Smooth muscle cell (in vitro differentiated cells): ENCODE results near the gene MBNL2. TPM values are rescaled to one million over a fixed set of nuclear protein-coding genes. Genes with fewer than 3 reads are reported as not detected.

ENCODE experiments used
- DNase-seq: peaks from one replicate; lab custom pipeline; 2025; ENCODE audit not compliant: unreplicated experiment; lab: John Stamatoyannopoulos, UW
- H2AFZ ChIP-seq: fragments of 200-600 bp; sonication (generic); 2 replicates; pipeline ENCODE4 v1.6.0; 2016; ENCODE audit warnings: antibody characterized with exemption, low read depth, mild to moderate bottlenecking
- H3F3A ChIP-seq: fragments of 200-600 bp; sonication (generic); 2 replicates; pipeline ENCODE4 v1.6.0; 2017; ENCODE audit warnings: antibody characterized with exemption, low read depth
- H3K27ac ChIP-seq: fragments of 200-600 bp; sonication (generic); 2 replicates; pipeline ENCODE4 v1.5.1; 2016; ENCODE audit warnings: low read depth, mild to moderate bottlenecking
- H3K27me3 ChIP-seq: fragments of 200-600 bp; sonication (generic); 2 replicates; pipeline ENCODE4 v1.6.1; 2016; ENCODE audit warnings: low read depth, mild to moderate bottlenecking
- H3K36me3 ChIP-seq: fragments of 200-600 bp; sonication (generic); 2 replicates; pipeline ENCODE4 v1.5.1; 2016; ENCODE audit warnings: low read depth
- H3K4me1 ChIP-seq: fragments of 200-600 bp; sonication (generic); 2 replicates; pipeline ENCODE4 v1.5.1; 2016; ENCODE audit warnings: low read depth
- H3K4me2 ChIP-seq: fragments of 200-600 bp; sonication (generic); 2 replicates; pipeline ENCODE4 v1.6.0; 2016; ENCODE audit warnings: mild to moderate bottlenecking
- H3K4me3 ChIP-seq: fragments of 200-600 bp; sonication (generic); 2 replicates; pipeline ENCODE4 v1.5.1; 2016; ENCODE audit warnings: mild to moderate bottlenecking
- H3K79me2 ChIP-seq: fragments of 200-600 bp; sonication (generic); 2 replicates; pipeline ENCODE4 v1.6.0; 2016; ENCODE audit warnings: low read depth, mild to moderate bottlenecking
- H3K9ac ChIP-seq: fragments of 200-600 bp; sonication (generic); 2 replicates; pipeline ENCODE4 v1.6.0; 2016; ENCODE audit warnings: low read depth
- H3K9me3 ChIP-seq: fragments of 200-600 bp; sonication (generic); replicated peaks from 2 replicates; pipeline ENCODE4 v1.5.1; 2016; ENCODE audit warnings: low read depth
- H4K20me1 ChIP-seq: fragments of 200-600 bp; sonication (generic); 2 replicates; pipeline ENCODE4 v1.6.0; 2016; ENCODE audit warnings: low read depth
- WGBS: methylation state at CpG from one replicate; pipeline ENCODE4 v1.1.7; 2016; ENCODE audit warnings: low lambda C conversion rate; 5-methylcytosine and 5-hydroxymethylcytosine counted together
- polyA plus RNA-seq: library from polyadenylated mRNA; unstranded; fragments of >200 nt; fragmentation: Nextera tagmentation; extraction: Ambion mirVana; gene quantifications from 2 replicates; pipeline ENCODE4 v1.2.1, GENCODE V29; 2016
- total RNA-seq: library from RNA; depleted of rRNA; stranded (reverse); fragments of >200 nt; gene quantifications from 2 replicates; pipeline ENCODE4 v1.2.3, GENCODE V29; 2014
- TF ChIP-seq, protein P1 (sequence below): fragments of 200-600 bp; sonication (generic); IDR thresholded peaks from 2 replicates; pipeline ENCODE4 v1.5.1; 2017; ENCODE audit warnings: borderline replicate concordance, mild to moderate bottlenecking, antibody characterized with exemption; ENCODE audit not compliant: insufficient read depth, poor library complexity, severe bottlenecking

MBNL2 gene
- total and polyA plus RNA-seq, 2 experiments from 2014 or later, result 33.7 to 120 TPM

DNA sequence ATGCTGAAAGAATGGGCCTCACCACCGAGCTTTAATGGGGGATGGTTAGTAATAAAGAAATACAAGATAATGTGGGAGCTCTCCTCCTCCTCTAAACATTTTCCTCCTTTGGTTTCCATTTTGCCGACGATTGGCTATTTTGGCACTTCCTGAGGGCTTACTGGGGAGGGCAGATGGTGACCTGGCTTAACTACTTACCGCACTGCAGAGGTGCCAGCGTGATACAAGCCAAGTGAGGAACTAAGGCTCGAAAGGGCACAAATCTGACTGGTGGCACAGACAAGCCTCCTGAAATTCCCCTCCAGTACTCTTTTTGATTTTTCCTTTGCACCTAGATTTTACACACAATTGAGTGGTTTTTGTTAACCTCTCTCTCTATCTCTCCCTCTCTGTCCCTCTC is 158.6 kb downstream of the MBNL2 start:
- Histone ChIP-seq H3K4me3 (no peak overlapping the region), H3K4me1 (no peaks in the 10 kb centered on the region), H4K20me1 (no peaks in the 10 kb centered on the region), H3K36me3 (peaks cover 3% of the 10 kb centered on the region), H3K9ac (no peak overlapping the region), H3K4me2 (no peak overlapping the region), H3K9me3 (no peaks in the 10 kb centered on the region), H2AFZ (no peak overlapping the region), H3K79me2 (no peaks in the 10 kb centered on the region), H3F3A (no peaks in the 10 kb centered on the region), H3K27ac (no peak overlapping the region), H3K27me3 (no peaks in the 10 kb centered on the region)
- DNase-seq, result no peak
- TF ChIP-seq, protein P1, sequence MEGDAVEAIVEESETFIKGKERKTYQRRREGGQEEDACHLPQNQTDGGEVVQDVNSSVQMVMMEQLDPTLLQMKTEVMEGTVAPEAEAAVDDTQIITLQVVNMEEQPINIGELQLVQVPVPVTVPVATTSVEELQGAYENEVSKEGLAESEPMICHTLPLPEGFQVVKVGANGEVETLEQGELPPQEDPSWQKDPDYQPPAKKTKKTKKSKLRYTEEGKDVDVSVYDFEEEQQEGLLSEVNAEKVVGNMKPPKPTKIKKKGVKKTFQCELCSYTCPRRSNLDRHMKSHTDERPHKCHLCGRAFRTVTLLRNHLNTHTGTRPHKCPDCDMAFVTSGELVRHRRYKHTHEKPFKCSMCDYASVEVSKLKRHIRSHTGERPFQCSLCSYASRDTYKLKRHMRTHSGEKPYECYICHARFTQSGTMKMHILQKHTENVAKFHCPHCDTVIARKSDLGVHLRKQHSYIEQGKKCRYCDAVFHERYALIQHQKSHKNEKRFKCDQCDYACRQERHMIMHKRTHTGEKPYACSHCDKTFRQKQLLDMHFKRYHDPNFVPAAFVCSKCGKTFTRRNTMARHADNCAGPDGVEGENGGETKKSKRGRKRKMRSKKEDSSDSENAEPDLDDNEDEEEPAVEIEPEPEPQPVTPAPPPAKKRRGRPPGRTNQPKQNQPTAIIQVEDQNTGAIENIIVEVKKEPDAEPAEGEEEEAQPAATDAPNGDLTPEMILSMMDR, result no peak
- WGBS, result 93% methylated on average over 6 of the region's 6 CpGs

DNA sequence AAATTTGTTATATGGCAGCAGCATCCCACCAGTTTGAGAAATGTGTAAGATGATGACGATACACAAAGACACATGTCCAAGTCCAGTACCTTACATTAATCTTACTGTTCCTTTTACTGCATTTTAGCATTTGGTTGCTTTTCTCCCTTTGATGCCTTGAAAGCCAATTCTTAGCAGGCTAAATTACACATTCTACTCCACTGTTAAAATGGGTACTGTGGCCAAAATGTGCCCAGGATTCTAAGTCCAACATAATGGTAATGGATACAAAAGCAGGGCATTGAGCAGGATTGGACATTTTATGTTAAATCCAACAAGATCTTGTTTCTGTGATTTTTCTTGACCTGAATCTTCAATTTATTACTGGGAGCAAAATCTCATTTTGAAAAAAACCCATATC is 159.1 kb downstream of the MBNL2 start:
- no peak for DNase-seq
- Histone ChIP-seq H3K4me1 (no peaks in the 10 kb centered on the region), H3K36me3 (peaks cover 3% of the 10 kb centered on the region), H3K4me2 (no peak overlapping the region), H3K9ac (no peak overlapping the region), H3K9me3 (no peaks in the 10 kb centered on the region), H2AFZ (no peak overlapping the region), H3F3A (no peaks in the 10 kb centered on the region), H3K27ac (no peak overlapping the region), H3K79me2 (no peaks in the 10 kb centered on the region), H4K20me1 (no peaks in the 10 kb centered on the region), H3K27me3 (no peaks in the 10 kb centered on the region), H3K4me3 (no peak overlapping the region)
- TF ChIP-seq, protein P1, result no peak
- 96% methylated on average over 1 of the region's 1 CpG for WGBS

DNA sequence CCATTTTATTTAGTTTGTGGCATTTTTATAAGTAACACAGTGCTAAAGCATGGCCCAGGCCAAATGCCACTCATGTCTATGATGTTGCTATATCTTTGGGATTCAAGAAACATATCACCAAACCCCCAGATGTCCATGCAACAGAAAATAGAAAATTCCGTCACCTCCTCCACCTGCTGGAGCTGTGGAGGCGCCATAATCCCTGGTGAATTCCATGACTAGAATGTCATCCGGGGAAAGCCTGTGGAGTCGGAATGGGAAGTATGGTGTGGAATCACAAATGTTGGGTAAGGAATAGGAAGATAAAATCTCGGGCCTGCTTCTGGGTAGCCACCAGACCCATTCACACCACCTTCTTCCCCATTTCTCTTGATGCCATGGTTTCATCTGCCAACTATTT is 160.1 kb downstream of the MBNL2 start:
- Histone ChIP-seq H3K27me3 (no peaks in the 10 kb centered on the region), H3K4me2 (no peak overlapping the region), H3F3A (no peaks in the 10 kb centered on the region), H3K4me1 (no peaks in the 10 kb centered on the region), H3K79me2 (no peaks in the 10 kb centered on the region), H3K27ac (no peak overlapping the region), H3K9me3 (no peaks in the 10 kb centered on the region), H3K4me3 (no peak overlapping the region), H2AFZ (no peak overlapping the region), H4K20me1 (no peaks in the 10 kb centered on the region), H3K9ac (no peak overlapping the region), H3K36me3 (peaks cover 3% of the 10 kb centered on the region)
- no peak for DNase-seq
- TF ChIP-seq, protein P1, result no peak
- WGBS, result 98% methylated on average over 5 of the region's 5 CpGs

DNA sequence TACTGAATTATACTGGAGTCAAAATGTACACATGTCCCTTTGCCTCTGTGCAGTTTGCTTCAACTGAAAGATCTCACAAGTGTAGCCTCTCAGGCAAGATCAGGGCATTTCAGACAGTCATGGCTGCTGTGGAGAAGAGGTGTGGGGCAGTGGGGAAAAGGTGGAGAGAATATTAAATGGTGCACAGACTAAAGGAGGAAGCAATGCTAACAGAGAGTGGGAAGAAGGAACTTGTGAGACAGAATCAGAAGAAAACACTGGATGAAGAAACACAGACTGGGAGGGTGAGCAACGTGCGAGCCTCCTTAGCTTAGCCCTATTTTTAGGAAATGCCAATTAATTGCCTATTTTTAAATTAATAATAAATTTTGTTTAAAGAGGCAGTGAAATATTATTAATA is 162.2 kb downstream of the MBNL2 start:
- no peaks in the 10 kb centered on the region for H3K79me2 ChIP-seq
- H3K27me3 ChIP-seq, result no peaks in the 10 kb centered on the region
- no peaks in the 10 kb centered on the region for H3K4me1 ChIP-seq
- no peak overlapping the region for H2AFZ ChIP-seq
- H3K4me3 ChIP-seq, result no peak overlapping the region
- no peaks in the 10 kb centered on the region for H4K20me1 ChIP-seq
- no peak for DNase-seq
- H3K27ac ChIP-seq, result no peak overlapping the region
- H3F3A ChIP-seq, result no peaks in the 10 kb centered on the region
- no peak overlapping the region for H3K9ac ChIP-seq
- H3K36me3 ChIP-seq, result peaks cover 3% of the 10 kb centered on the region
- 100% methylated on average over 2 of the region's 2 CpGs for WGBS
- TF ChIP-seq, protein P1, result no peak
- H3K9me3 ChIP-seq, result no peaks in the 10 kb centered on the region
- H3K4me2 ChIP-seq, result no peak overlapping the region
